HG02588 (cell line): Measurements from ENCODE around the gene CGB8.
"Not testable (repeated sequence)": the region's sequence is repeated elsewhere in the genome, so short reads cannot be mapped to it uniquely, and the experiment has no call there.

ENCODE experiments used
- ATAC-seq: cut with Tn5 transposase; IDR thresholded peaks from one replicate; pipeline ENCODE4 v1.9.1; 2021; ENCODE audit warnings: mild to moderate bottlenecking, moderate library complexity; ENCODE audit not compliant: unreplicated experiment

The CGB8 gene

DNA sequence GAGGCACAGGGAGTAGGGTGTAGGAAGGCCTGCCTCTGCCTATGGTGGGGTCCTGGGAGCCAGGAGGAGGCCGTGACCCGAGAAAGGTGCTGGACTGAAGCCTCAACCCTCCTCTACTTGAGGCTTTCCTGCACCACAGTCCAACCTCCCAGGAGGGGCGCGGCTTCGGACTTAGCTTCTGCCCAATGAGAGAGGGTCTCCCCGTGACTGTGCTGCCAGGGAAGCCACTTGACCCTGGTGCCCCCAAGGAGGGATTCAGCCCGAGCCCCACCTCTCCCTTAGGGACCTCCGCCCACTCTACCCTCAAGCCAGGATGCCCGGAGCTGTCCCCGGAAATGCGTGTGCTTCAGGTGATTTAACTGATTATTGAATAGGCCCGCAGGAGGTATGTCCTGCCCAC is at the start of gene CGB8:
CGB8 (minus strand) TSS at position 101 of the 400 bp plus-strand sequence. CDS start 372 bp downstream, outside the sequence.
- ATAC-seq = not testable (repeated sequence)

DNA sequence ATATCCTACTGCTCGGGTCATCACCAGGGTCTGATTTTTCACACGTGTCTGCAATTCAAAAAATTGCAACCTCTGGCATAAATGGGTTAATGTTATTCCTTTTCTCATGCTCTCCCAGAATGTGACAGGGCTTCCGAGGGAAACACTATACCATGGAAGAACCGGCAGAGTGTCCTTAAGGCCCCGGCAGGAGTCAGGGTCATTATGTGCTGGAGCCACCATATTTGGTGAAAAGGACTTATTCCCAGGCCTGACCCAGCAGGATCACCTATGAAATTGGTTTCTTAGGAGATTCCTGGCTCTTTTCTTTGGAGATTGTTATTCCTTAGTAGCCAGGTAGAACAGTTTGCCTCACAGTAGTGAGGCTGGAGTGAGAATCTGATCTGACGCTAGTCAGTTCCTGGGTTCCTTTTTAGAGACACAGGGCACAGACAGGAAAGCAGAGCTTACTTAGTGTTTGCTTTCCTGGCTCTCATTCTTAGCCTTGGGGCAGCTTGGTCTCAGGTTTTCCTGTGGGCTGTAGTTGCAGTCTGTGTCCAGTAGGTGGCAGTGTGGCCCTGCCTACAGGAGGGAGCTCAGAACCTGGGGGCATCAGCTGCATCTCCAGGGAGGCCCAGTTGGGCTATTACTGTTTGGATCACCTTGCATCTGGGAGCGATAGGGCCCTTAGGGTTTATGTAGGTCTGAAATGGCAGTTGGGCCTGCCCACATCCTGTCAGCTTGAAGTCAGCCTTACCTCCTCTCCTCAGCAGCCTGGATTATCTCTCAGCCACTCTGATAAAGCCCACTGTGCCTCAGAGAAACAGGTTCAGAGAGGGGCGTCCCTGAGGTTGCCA is 48.8 kb upstream of the CGB8 start:
- ATAC-seq = no peak

DNA sequence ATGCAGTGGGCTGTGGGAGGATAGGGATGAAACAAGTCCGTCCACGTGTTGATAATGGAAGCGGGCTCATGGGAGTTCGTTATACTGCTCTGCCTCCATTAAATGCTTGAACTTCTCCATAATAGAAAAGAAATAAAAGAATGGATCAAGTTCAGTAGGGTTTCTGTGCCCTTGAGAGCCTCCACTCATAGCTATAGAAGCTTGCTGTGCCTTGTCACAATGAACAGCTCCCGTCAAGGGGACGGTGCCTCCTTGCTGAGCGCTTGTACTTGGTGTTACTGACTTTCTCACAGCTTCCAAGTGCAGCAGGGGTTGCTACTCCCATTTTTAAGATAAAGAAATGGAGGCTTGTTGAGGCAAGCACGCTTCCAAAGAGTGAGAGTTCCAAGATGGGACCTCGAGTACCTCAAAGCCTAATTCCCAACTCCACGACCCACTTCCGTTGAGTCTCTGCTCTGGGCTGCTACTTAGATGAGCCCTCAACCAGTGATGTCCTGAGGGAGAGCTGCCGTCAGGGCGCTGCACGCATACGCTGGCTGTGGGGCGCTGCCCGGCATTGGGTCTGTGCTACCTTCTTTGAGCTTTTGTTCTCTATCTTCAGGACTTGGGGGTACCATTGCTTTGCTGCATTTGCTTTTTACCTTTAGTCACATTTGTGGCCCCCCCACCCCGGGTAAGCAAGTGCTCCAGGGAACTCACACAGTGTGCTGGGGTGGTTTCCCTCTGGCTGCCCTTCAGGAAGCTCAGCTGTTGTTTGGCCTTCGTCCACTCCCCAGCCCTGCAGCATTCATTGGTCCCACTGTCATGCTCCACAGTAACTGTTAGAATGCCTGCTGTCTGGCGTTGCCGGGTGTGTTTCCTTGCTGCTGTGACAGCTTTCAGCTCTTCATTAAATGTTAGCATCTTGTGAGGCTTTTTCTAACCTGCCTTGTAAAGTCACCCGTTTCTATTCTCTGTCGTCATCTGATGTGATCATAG is 45.9 kb upstream of the CGB8 start:
- ATAC-seq = no peak

DNA sequence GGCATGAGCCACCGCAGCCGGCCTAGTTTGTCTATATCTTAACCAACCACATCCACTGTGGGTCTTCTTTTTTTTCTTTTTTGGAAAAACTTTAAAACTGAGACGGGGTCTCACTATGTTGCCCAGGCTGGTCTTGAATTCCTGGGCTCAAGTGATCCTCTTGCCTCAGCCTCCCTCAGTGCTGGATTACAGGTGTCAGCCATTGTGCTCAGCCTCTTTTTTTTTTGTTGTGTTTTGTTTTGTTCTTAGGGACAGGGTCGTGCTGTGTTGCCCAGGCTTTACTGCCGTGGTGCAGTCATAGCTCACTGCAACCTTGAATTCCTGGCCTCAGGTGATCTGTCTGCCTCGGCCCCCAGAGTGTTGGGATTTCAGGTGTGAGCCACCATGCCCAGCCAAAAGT is 43.8 kb upstream of the CGB8 start:
- no peak for ATAC-seq

DNA sequence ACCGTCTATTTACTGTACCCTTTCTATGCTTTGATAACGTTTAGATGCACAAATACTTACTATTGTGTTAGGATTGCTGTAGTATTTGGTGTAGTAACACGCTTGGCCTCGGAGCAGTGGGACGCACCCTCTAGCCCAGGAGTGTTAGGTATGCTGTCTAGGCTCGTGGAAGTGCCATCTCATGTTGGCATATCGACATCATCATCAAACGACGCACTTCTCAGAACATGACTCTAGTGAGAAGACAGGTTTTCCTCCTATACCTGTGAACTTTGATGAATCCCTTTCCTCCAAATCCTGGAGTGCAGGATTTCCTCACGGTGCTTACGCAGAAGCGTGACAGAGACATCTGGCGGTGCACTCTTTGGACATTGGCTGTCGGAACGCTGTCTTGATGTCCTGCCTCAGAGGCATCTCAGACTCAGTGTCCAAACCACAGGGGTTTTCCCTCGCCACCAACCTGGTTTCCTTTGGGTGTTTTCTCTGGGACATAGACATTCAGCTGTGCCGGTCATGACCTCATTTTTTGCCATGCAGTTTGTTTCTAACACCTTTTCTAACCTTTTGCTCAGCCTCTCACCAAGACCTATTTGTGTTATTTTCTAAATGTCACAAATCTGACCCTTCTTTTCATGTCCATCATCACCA is 42.6 kb upstream of the CGB8 start:
- ATAC-seq = no peak

DNA sequence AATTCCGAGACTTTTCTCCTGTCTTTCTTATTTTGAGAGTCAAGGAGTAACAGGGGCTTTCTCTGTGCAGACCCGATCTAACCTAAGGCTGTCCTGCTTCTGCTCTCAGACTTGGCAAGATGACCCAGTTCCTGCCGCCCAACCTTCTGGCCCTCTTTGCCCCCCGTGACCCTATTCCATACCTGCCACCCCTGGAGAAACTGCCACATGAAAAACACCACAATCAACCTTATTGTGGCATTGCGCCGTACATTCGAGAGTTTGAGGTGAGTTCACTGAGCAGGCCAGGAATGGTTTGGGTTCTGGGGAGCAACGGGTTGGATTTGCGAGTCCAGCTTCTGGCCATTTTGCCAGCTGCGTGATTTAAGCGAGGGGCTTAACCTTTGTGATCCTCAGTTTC is 37.4 kb upstream of the CGB8 start:
- no peak for ATAC-seq

DNA sequence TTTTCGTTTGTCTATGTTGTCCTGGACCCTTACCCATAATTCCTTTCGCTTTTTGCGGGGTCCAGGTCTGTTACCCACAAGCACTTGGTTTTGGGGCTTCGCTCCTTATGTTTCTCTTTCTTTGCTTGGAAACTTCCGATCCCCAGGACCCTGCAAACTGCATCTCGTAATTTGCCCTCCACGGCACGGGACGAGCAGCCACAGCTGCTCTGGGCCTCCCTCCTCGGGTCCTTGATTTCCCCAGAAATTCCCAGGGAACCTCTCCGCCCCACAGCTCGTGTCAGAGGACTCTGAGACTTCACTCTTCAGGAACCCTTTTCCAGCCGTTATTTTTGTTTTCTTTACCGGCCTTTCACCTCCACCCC is 36.9 kb upstream of the CGB8 start:
- no peak for ATAC-seq

DNA sequence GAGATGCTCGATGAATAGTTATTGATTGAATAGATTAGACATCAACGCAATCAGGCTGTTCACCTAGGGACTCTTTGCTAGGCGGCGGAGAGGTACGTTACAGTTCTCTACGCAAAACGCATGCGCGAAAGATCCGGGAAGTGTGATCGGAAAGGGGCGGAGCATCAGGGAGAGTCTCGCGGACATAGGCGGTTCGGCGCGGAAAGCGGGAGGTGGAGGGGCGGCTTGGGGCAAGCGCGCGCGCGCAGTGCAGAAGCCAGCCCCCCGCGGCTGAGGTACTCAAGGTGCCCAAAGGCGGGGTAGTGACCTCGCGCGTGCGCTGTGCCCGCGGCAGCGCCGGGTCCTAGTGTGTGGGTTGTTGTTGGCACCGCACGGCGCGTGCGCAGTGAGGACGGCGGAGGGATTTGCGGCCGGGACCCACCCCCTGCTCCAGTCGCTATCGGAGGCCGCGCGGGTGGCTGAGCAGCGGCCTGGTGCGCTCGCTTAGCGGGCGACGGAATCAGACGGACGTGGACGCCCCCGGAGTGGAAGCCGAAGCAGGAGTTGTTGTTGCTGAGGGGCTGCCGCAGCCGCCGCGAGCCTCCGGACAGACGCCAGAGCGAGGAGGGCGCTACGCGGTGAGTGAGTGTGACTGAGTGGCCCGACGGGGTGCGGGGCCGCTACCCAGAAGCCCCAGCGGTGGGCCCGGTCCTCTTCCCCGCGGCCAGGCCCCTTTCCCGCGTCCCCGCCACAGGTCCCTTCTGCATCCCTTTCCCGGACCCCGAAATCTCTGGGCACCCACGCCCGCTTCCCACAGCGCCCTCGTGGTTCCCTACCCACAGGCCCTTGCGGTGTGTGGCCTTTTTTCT is 36.3 kb upstream of the CGB8 start, which contains the start of gene SNRNP70:
SNRNP70 (plus strand) TSS at position 432 of the 848 bp plus-strand sequence. CDS start 964 bp downstream, outside the sequence.
- peak; percentile 84 for ATAC-seq

DNA sequence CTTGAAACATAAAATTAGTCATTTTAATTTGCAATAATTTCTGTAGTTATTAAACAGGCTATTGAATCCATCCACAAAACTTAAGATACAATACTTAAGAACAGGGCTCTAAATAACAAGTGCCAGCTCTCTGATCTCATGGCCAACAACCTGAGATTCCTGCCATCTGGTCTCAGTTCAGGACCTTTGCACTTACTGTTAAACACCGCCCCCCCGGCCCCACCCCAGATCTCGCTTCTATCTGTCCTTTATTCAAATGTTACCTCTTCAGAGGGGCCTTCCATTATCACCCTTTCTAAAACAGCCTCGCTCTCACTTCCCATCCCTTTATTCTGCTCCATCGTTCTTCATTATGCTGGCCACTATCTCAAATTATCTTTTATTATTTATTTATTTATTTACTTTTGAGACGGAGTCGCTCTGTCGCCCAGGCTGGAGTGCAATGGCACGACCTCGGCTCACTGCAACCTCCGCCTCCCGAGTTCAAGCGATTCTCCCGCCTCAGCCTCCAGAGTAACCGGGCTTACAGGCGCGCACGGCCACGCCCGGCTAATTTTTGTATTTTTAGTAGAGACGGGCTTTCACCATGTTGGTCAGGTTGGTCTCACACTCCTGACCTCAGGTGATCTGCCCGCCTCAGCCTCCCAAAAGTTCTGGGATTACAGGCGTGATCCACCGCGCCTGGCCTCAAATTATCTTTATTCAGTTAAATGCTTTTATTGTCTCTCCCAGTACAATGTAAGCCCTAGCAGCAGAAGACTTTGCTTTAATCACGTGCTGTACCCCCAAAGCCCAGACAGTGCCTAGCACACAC is 35.5 kb upstream of the CGB8 start:
- no peak for ATAC-seq

DNA sequence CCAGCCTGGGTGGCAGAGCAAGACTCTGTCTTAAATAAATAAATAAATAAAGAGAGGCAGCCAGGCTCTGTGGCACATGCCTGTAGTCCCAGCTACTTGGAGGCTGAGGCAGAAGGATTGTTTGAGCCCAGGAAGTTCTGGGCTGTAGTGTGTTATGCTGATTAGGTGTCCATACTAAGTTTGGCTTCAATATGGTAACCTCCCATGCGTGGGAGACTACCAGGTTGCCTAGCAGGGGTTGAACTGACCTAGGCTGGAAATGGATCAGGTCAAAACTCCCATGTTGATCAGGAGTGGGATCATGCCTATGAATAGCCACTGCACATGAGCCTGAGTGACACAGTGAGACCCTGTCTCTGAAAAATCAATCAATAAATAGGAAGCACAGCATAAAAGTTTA is 32.4 kb upstream of the CGB8 start:
- ATAC-seq = no peak

DNA sequence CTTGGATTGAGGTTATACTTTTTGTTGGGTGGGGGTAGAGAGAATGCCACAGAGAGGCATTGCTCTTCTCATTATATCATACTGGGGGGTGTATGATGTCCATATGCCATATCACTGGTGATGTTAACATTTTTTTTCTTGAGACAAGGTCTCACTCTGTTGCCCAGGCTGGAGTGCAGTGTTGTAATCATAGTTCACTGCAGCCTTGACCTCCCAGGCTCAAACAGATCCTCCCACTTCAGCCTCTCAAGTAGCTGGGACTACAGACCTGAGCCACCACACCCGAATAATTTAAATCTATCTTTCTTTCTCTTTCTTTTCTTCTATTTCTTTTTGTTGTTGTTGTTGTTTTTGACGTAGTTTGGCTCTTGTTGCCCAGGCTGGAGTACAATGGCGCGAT is 31.5 kb upstream of the CGB8 start:
- no peak for ATAC-seq

DNA sequence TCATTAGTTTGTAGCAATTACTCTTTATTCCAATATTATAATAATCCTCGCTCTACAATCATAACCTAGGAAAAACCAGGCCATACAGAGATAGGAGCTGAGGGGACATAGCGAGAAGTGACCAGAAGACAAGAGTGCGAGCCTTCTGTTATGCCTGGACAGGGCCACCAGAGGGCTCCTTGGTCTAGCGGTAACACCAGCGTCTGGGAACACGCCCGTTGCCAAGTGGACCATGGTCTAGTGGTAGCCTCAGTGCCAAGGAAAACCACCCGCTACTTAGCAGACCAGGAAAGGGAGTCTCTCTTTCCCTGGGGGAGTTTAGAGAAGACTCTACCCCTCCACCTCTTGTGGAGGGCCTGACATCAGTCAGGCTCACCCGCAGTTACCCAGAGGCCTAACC is 26.0 kb upstream of the CGB8 start:
- ATAC-seq = not testable (repeated sequence)

DNA sequence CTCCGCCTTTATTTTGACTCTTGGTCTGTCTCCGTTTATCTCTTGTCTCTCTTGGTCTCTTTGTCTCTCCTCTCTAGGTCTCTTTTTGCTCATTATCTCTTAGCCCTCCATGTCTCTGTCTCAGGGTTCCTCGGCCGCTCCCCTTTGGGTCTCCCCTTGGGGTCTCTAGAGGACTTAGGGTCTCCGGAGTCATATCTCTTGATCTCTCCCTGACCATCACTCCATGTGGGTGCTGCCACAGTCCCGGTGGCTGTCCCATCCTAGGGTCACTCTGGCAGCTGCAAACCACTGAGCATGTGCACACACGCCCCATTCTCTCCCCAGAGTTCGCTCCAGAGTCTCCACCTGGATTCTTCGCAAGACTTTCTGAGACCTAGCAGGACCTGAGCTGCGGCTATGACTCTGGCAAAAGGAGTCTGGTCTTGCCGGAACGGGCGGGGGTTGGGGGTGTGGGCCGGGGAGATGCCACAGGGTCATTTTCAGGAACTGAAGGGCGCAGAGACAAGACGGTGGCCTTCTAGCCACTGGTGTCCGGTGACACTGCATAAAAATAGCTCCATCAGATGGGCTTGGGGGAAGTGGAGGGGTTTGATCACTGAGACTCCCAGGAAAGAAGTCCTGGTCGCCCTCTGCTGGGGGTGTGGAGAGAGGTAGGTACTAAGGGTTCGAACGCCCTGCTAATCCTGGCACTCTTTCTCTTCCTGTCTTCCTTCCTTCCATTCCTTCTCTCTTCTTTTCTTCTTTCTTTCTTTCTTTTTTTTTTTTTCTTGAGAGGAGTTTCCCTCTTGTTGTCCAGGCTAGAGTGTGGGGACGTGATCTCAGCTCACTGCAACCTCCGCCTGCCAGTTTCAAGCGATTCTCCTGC is 24.8 kb upstream of the CGB8 start:
- ATAC-seq = no peak

DNA sequence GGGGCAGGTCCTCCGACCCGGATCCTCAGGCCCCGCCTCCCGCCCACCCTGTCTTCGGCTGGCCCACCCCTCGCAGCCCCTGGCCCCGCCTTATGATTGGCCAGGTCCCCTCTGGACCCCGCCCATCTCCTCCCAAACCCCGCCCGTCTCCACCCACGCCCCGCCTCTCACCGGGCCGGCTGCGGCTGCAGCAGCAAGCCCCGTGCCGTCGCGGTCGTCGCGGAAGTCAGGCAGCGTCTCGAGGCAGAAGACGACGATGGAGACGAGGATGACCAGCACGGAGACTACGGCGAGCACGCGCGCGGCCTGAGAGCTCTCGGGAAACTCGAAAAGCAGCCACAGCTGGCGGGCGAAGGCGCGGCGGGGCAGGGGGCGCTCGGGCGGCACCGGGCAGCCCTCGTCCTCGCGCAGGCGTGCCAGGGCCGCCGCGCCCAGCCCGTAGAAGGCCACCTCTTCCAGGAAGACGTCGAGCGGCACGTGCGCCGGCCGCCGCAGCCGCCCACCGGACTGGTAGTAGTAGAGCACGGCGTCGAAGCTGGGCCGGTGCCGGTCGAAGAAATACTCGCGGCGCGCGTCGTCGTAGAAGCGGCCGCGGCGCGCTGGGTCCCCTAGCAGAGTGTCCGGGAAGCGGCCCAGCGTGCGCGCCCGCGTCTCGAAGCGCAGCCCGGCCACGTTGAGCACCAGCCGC is 23.1 kb upstream of the CGB8 start:
- ATAC-seq = no peak

DNA sequence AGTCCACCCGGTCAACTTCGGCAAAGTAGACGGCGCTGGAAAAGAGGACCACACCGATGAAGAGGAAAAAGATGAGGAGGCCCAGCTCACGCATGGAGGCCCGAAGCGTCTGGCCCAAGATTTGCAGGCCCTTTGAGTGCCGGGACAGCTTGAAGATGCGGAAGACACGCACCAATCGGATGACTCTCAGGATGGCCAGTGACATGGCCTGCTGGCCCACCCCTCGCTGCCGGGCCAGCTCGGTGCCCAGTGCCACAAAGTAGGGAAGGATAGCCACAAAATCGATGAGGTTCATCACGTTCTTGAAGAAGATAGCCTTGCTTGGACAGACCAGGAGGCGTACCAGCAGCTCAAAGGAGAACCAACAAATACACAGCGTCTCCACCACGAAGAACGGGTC is 21.5 kb upstream of the CGB8 start:
- ATAC-seq = no peak

DNA sequence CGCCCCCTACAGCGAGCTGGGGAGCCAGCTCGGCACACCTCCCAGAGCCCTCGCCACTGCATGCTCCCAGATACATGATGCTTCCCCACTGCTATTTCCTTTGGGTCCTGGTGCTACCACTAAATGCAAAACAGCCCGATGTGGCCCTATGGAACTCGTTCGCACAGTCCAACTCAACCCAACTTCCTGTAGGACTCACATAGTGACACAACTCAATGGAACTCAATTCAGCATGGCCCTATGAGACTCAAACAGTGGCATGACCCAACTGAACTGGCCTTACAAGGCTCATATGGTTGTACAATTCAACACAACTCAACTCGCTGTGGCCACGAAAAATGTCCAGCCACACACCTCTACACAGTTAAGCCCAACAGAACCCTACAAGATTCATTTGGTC is 20.1 kb upstream of the CGB8 start:
- ATAC-seq = no peak

DNA sequence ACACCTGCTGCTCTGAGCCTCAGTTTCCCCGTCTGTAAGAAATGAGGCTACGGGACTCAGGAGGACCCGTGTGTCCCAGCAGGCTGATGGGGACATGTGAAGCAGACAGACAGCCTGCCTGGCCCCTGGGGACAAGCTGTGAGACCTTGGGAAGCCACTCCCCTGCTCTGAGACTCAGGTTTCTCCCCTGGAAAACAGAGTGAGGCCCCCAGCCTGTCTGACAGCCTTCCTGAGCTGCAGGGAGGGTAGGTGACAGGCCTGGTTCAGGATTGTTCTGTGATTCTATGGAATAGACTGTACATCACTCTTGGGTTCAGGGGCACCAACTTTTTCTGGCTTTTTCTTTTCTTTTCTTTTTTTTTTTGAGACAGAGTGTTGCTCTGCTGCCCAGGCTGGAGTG is 18.6 kb upstream of the CGB8 start:
- no peak for ATAC-seq

DNA sequence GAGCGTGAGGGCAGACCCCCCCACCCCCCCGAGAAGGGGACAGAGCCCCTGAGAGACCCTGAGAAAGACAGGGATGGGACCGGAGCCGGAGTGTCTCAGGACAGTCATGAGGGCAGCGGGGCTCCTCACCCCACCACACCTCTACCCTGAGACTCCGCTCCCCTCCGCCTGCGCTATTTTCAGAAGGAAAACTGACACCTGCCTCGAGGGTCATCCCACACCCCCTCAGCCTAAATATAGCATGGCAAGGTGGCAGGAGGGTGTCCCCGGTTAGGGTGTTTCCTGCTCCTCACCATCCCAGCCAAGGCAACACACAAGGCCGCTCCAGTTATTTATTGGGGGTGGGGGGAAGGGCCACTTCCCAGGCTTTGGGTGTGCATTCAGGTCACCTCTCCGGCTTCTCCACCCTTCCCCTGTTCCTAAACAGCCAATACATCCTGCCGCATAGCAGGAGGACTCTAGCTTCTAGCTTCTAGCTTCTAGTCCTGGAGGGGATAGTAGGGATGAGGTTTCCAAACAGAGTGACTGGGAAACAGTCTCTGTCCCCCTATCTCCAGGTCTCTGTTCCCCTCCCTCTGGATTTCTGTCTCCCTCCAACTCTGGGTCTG is 17.1 kb upstream of the CGB8 start:
- no peak for ATAC-seq
